NCI-H1436 treated with DMSO at 0.1 percent for 48 hours (cell line): ENCODE measurements around the gene THRA.

Source experiments
- DNase-seq: peaks from one replicate; lab custom pipeline; 2025; lab: John Stamatoyannopoulos, UW

Gene THRA

GRCh38 chr17:40099619-40100418 lies 37.1 kb downstream of the THRA start:
- no peak for DNase-seq

- no peak for DNase-seq
Observed at GRCh38 chr17:40100419-40100668, 37.6 kb downstream of the THRA start, which contains the start of gene NR1D1. TSS of gene NR1D1 (minus strand) at chr17:40100589. CDS start at chr17:40100094, 495 bp downstream.

DNA sequence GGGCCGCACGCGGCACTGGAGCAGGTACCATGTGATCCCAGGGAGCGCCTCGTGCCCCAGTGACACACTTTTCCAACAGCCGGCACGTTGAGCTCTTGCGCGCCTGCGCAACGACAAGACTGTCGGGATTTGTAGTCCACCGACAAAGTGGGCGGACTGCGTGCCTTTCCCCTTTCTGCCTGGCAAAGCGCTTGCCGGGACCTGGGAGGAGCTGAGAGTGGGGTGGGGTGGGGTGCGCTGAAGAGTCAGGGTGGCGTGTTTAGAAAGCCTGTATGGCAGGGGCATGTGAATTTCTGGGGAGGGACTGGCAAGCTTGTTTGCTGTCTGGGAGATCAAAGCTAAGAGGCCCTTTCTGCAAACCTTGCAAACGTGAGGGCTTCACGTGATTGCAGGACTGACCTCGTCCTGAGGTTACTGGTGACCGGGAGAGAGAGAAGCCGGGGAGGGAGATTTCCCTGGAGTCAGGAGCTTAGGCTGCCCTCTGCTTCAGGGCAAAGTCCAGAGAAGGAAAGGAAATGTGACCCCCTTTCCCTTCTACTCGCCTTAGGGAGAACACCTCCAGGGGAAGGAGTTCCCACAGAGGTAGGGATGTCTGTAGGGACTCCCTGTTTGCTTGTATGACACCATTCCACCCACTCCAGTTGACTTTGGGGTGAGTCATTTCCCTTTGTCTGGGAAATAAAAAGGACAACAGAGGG lies 38.1 kb downstream of the THRA start:
- peak; percentile 95 for DNase-seq

DNA sequence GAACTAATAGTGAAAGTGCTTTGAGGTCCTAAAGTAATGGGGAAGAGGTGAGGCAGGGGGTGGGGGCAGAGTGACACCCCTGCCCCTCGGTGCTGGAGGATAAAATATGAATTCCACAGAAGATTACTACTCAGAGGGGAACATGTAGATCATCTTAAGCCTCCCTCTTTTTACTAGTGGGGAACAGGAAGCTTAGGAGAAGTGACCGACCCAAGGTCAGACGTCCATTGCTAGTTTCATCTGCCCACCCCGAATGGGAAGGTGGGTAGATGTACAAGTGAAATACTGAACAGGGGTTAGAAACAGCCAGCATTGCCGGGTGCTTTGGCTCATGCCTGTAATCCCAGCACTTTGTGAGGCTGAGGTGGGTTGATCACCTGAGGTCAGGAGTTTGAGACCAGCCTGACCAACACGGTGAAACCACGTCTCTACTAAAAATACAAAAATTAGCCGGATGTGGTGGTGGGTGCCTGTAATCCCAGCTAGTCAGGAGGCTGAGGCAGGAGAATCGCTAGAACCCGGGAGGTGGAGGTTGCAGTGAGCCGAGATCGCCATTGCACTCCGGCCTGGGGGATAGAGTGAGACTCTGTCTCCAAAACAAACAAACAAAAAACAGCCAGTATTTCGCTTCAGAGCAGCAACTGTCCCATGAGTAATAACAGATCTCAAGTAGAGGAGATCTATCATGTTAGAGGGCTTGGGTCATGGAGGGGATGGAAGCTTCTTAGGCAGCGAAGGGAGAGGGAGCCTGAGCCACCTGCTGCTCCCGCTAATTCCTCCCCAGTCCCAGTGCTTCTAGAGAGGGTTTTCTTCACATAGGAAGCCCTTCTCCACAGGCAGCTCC lies 38.8 kb downstream of the THRA start:
- DNase-seq: no peak

DNA sequence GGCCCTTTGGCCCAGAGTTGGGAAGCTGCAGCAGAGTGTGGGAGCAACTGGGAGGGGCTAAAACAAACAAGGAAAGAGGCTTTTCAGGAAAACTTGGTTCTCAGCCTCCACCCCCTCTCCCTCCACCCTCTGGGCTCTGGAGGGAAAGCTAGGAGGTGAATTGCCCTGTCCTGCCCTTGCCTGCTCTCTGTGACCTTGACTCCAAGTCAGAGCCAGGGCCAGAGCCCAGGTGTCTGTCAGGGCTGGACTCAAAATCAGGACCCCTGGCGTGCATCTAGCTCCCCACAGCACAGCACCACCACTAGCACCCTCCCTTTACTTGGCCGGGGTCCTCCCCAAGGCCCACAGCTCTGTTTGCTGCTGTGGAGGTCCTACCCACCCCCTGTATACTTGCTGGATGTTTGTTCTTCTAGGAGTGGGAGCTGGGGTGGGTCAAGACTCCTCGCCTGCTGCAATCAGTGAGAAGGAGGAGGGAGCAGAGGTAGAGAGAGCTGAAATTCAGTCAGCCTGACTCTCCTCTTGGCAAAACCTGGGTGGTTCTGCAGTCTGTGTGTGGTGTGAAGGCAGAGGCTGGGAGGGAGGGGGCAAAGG lies 40.4 kb downstream of the THRA start:
- DNase-seq: no peak

DNA sequence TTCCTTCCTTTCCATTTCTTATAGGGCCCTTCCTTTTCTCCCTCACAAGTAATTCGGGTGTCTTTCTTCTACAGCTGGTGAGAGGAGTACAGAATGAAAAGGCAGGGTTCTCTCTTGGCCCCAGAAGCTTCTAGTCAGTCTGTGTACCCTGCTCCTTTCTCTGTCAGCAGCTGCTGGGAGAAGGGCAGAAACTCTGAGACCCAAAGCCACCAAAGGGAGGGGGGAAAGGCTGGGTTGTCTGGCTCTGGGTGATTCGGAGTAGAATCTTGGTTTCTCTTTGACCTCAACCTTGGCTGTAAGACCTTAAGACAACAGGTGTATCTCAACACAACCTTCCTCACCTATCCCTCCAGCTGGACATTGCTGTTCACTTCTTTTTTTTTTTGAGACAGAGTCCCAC lies 40.9 kb downstream of the THRA start:
- DNase-seq: no peak

GRCh38 chr17:40104594-40105486 lies 42.1 kb downstream of the THRA start:
- no peak for DNase-seq

DNA sequence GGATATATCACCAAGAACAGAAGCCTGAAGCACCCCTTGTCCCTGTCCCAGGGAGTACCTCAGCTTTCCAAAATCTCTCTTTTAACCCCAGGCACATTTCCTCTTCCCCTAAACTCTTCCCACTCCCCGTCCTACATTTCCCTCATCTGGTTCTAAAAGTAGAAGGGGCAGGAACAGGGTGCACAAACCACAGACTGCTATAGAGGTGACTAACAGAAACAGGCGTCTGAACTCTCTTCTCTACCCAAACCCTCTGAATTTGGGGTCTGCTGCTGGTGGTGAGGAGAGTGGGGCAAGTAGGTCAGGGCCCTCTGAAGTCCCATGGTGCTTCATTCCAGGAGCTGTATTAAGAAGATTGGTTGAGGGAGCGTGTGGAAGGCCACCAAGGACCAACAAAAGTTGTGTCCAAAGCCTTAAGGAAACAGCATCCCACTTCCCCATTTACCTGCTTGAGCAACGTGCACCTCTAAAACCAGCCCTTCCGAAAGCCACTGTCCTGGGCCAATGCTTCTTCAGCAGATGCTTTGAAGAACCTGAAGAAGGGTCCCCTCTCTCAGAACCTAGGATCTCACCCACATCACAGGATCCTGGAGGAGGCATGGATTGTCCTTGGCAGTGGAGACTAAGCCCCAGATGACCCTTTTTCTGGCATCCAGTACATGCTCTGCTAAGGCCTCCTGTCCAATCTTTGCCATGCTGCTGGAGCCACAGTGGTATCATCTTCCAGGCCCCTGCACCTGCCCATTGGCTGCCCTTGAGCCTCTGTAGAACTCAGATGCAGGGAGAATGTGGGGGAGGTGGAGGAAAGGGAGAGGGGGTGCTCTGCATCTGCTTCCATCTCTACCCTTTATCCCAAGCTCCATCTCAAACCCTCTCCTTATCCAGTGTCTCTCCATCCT lies 43.3 kb downstream of the THRA start:
- no peak for DNase-seq

- no peak for DNase-seq
Observed at GRCh38 chr17:40106760-40107521, 44.2 kb downstream of the THRA start.

DNA sequence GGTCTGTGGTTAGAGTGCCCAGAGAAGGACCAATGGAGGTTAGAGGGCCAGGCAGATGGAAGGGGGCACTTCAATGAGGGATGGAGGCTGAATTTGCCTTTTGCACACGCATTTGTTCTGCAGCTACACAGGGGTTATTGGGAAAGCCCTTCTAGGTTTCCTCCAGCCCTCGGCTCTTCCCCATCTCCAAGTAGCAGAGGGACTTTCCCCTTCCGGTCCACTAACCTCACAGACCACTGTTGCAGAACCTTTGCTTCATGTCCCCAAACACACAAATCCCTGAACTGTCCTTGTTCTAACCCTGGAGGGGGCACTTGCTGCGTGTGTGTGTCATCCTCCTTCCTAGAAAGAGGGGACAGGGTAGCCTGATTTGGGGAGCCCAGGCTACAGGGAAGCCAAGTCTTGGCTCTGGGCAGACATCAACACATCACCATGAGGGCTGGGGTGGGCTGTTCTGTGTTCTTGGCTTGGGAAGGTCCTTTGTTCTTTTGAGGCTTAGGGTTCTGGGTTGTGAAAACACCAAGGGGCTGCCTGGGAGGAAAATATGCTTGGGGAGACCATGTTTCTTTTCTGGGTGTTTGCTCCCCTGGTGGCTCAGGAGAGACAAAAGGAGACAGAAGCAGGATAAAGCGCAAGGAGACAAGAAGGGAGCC lies 44.9 kb downstream of the THRA start:
- DNase-seq: no peak

- no peak for DNase-seq
Observed at GRCh38 chr17:40108970-40109824, 46.4 kb downstream of the THRA start.

GRCh38 chr17:40110026-40110845 lies 47.5 kb downstream of the THRA start:
- DNase-seq: no peak

DNA sequence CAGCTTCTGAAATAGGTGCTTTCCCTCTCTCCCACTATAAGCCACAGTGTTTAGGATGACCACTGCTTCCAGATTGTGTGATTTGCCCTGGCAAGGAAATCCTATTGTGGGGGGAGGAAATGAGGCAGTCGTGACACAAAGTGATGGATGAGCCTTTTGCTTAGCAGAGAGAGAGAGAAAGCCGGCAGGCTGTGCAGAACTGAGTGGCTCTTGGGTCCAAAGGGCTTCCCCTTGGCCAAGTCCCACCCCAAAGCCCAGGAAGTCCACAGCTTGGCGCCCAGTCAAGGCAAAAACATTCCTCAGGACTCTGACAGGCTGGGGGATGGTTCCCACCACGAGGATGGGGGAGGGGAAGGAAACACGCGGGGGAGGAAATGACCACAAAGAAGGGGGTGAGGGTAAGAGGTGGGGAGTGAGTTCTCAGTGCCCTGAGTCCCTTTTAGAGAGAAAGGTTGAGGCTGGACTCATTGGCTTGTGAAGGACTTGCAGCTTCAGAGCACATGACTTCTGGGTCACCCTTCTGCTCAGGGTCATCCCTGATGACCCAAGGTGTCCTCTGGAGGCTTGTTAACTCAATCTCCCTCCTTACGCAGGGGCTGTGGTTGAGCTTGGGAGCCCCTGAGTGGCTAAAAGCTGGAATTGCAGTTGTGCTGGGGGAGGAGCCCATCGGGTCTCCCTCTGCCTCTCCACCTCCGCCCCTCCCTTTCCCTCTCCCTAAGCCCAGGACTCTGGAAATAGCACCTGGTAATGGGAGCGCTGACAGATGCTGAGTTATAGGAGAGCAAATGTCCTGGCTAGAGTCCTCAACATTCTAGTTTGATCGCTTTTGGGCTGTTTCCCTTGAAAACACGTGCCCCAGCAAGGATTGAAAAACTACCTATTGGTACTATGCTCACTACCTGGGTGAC lies 48.7 kb downstream of the THRA start:
- peak; percentile 76 for DNase-seq

DNA sequence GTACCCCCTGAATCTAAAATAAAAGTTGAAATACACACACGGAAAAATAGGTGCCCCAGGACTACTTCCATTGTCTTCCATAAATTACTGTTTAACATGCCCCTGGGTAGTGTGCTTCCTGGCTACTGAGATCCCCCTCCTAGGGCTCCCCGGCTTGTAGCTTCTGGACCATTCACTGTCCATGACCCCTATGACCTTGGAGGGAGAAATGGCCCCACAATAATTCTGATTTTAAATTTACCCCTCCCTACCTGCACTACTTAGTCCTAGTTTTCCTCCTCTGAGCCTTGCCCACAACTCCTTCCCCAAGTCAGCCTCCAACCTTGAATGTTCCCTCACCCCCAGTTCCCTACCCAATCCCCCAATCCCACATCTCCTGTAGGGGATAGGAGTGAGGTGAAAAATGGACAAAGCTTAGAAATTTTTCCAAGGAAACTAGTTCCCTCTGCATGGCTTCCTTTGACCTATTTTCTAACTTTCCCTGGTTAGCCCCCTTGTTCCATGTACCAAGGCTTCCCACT lies 49.5 kb downstream of the THRA start:
- DNase-seq: no peak

DNA sequence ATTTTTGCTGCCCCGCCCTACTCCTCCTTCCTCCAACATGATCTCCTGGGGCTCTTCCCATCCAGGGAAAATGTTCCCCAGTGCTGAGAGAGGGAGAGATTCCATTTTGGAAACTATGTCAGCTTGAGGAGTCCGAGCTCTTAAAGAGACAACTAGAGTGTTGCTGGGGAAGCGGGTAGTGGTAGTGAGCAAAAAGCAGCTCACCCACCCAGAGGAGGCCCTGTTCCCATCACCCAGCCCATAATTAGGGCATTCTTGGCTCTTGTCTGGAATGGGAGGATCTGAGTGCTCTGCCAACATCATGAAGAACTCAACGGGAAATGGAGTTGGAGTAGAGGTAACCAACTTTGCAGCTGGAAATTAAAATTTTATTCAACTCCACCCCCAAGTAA lies 49.9 kb downstream of the THRA start:
- DNase-seq: no peak
